Measurements from ENCODE around the gene CNIH2.

- TF ChIP-seq CTCF (conservative IDR thresholded peaks at IDR 0.05 in 1 of 2, IDR thresholded peaks at IDR 0.05 in 1 of 2; ENCODE audit: extremely low read depth in 1 of 2, insufficient read depth in 1 of 2, low read depth in 1 of 2, low read length in 2 of 2) (no peak), EZH2 (IDR thresholded peaks at IDR 0.05; ENCODE audit: borderline replicate concordance, low read length) (no peak)
These were observed 38.9 kb downstream of the CNIH2 start, which contains the start of gene CD248 for GRCh38 chr11:66316849-66317251.
